Purkinje cell (primary cell): ENCODE results near the gene PGRMC1. TPM values are rescaled to one million over a fixed set of nuclear protein-coding genes. Genes with fewer than 3 reads are reported as not detected.

Experiments
- polyA plus RNA-seq: library from polyadenylated mRNA; unstranded; fragments of >200 nt; fragmentation: Nextera tagmentation; gene quantifications from 2 replicates; pipeline ENCODE4 v1.2.1, GENCODE V29; 2014

PGRMC1 gene
- polyA plus RNA-seq, result 117 and 152 TPM in 2 replicates

GRCh38 chrX:119235872-119236622 is at the start of gene PGRMC1:
Gene PGRMC1 (plus strand): TSS chrX:119236285. CDS start chrX:119236364, 79 bp downstream.

Other genes with a start within 250 kb of the PGRMC1 start
- not detected in 2 replicates for gene CT47C1, start 163.3 kb upstream of the PGRMC1 start, polyA plus RNA-seq
- gene KIAA1210, start 108.5 kb upstream of the PGRMC1 start, polyA plus RNA-seq, result not detected in 2 replicates
- 3.6 TPM in 1 of 2 replicates, not detected in the other for gene SLC25A43, start 163.1 kb downstream of the PGRMC1 start, polyA plus RNA-seq
- 897 and 1,077 TPM in 2 replicates for gene SLC25A5, start 232.2 kb downstream of the PGRMC1 start, polyA plus RNA-seq